DMS53 (cell line): ENCODE measurements around the gene SEPTIN1.
"Not testable (repeated sequence)": the region's sequence is repeated elsewhere in the genome, so short reads cannot be mapped to it uniquely, and the experiment has no call there.

Source experiments
- DNase-seq: peaks from one replicate; lab custom pipeline; 2025; lab: John Stamatoyannopoulos, UW

SEPTIN1 gene

DNA sequence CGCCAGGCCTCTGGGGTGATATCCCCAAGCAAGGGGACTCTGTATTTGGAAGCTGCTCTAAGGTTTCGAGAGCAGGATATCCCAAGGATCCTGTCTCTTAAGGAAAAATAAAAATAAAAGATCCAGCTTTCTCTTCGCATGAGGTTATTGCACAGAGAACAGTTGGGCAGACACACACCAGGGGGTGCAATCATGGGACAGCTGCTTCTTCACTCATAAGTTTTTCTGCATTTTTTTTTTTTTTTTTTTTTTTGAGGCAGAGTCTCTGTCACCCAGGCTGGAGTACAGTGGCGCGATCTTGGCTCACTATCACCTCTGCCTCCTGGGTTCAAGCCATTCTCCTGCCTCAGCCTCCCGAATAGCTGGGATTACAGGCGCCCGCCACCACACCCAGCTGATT, 40.4 kb downstream of the SEPTIN1 start:
- DNase-seq: not testable (repeated sequence)

GRCh38 chr16:30340621-30341020, 41.7 kb downstream of the SEPTIN1 start:
- no peak for DNase-seq

GRCh38 chr16:30338715-30339114, 43.6 kb downstream of the SEPTIN1 start:
- DNase-seq: not testable (repeated sequence)

DNA sequence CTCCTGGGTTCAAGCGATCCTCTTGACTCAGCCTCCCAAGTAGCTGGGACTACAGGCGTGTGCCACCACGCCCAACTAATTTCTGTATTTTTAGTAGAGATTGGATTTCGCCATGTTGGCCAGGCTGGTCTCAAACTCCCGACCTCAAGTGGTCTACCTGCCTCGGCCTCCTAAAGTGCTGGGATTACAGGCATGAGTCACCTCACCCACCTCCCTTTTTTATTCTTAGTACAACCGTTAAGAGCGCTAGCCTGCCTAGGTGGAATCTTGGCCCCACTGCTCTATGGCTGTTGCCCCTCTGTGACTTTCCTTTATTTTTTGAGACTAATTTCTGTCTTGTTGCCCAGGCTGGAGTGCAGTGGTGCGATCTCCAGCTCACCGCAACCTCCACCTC, 44.4 kb downstream of the SEPTIN1 start:
- DNase-seq: not testable (repeated sequence)

- peak; percentile 64 for DNase-seq
These were observed 46.5 kb downstream of the SEPTIN1 start for GRCh38 chr16:30335598-30336474.

DNA sequence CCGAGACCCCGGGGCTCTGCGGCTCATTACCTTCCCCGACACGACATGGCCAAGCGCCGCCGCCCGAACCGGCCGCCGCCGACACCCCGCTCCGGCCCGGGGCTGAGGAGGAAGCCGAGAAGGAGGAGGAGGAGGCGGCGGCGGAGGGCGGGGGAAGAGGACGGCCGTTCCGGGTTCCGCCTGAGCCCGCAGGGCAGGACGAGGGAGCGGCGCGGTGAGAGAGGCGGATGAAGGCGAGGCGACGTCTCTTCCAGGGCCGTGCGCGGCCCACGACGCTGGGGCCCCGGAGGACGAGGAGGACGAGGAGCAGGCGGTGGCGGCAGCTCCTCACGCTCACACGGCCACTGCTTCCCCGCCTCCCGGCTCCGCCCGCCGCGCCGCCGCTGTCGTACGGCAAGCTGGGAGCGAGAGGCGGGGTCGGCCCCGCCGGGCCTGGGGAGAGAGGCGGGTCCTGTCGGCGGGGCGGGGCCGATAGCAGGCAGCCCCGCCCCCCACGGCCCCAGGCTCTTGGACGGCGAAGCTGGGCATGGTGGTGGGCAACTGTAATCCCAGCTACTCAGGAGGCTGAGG, 47.2 kb downstream of the SEPTIN1 start:
- DNase-seq: peak; percentile 91

DNA sequence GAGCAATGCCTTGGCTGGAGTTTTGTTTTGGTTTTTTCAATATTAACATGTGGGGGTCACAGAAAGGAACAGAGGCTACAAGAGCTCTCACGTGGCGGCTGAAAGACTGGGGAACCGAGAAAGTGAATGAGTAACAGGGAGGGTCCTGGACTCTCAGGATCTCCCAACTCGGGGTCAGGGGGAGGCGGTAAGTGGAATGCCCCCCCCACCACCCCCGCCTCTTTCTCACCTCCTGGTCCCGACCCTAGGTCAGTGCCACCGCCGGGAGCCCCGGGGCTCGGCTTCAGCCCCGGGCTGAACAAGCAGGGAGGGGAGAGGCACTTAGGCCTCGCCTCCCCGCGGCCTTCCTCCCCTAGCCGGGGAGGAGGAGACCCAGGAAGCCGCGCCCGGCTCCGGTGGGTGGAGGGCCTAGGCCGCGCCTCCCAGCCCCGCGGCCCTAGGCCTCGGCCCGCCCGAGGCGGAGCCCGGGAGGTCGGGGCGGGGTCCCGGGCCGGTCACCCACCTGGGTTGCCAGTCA, 47.8 kb downstream of the SEPTIN1 start:
- peak; percentile 93 for DNase-seq
